HepG2 (cell line): ENCODE results near the gene ZNF581. TPM values are rescaled to one million over a fixed set of nuclear protein-coding genes. Genes with fewer than 3 reads are reported as not detected.

Experiments
- CSRNP2 ChIP-seq: sonication (generic); formaldehyde crosslinking; conservative IDR thresholded peaks from 2 replicates; pipeline ENCODE4 v1.8.0; 2022; ENCODE audit warnings: low read depth, missing genetic modification reagents
- HIVEP1 ChIP-seq: sonication (generic); formaldehyde crosslinking; IDR thresholded peaks from 2 replicates; pipeline ENCODE4 v1.4.0; 2020; ENCODE audit warnings: mild to moderate bottlenecking, missing genetic modification reagents
- MAFF ChIP-seq: IDR thresholded peaks from 2 replicates; pipeline ENCODE4 v1.6.1; 2011; ENCODE audit warnings: low read depth, low read length, improper control_type of control experiment
- NR2F6 ChIP-seq, 2 experiments: IDR thresholded peaks; 2 replicates each; pipeline ENCODE4 v1.6.1; 2016; ENCODE audit warnings: antibody characterized with exemption in 1 of 2, mild to moderate bottlenecking in 1 of 2
- POLR2G ChIP-seq: fragments of 200-400 bp; formaldehyde crosslinking; IDR thresholded peaks from 2 replicates; pipeline ENCODE4 v1.6.1; 2018; ENCODE audit warnings: mild to moderate bottlenecking, low read depth, low read length, moderate library complexity
- RFXAP ChIP-seq: sonication (generic); formaldehyde crosslinking; IDR thresholded peaks from 2 replicates; pipeline ENCODE4 v1.4.0; 2020; ENCODE audit warnings: missing genetic modification reagents, borderline replicate concordance
- TFE3 ChIP-seq: IDR thresholded peaks from 2 replicates; pipeline ENCODE4 v1.6.1; 2016
- ZNF335 ChIP-seq: sonication (generic); formaldehyde crosslinking; IDR thresholded peaks from 2 replicates; pipeline ENCODE4 v1.4.0; 2020; ENCODE audit warnings: missing genetic modification reagents
- ZNF501 ChIP-seq: sonication (generic); formaldehyde crosslinking; IDR thresholded peaks from 2 replicates; pipeline ENCODE4 v1.5.1; 2020; ENCODE audit warnings: mild to moderate bottlenecking, moderate library complexity, missing genetic modification reagents
- ZNF614 ChIP-seq: IDR thresholded peaks from 2 replicates; pipeline ENCODE4 v1.6.1; 2018; ENCODE audit warnings: missing biosample characterization, missing genetic modification reagents, inconsistent platforms, borderline replicate concordance
- polyA plus RNA-seq, 8 experiments: library from polyadenylated mRNA; depleted of rRNA in 3 of 8; stranded (reverse) in 7 of 8; unstranded in 1 of 8; fragments of >200 nt; fragmentation: Illumina TruSeq in 4 of 8; extraction: Trizol in 4 of 8; gene quantifications; 2 replicates each; pipeline versions ENCODE4 v1.2.1 to v1.2.3, GENCODE V29; 2011 to 2016; ENCODE audit warnings: low read depth in 4 of 8, missing spikeins in 1 of 8, mixed read lengths in 1 of 8; ENCODE audit not compliant: insufficient read depth in 1 of 8
- total RNA-seq, 5 experiments: library from RNA; depleted of rRNA; stranded (reverse); fragments of >200 nt; fragmentation: Illumina TruSeq; extraction: Trizol; gene quantifications; 2 replicates each; pipeline ENCODE4 v1.2.3, GENCODE V29; 2016; ENCODE audit warnings: low read depth in 1 of 5
- TF ChIP-seq, protein P1 (sequence below): IDR thresholded peaks from 2 replicates; pipeline ENCODE4 v1.4.0; 2020; ENCODE audit warnings: mild to moderate bottlenecking, missing genetic modification reagents
- TF ChIP-seq, protein P2 (sequence below): sonication (generic); formaldehyde crosslinking; IDR thresholded peaks from 2 replicates; pipeline ENCODE4 v1.9.0; 2022; ENCODE audit warnings: missing genetic modification reagents, mild to moderate bottlenecking, borderline replicate concordance
- TF ChIP-seq, protein P3 (sequence below): fragments of 450-650 bp; IDR thresholded peaks from 2 replicates; pipeline ENCODE4 v1.6.1; 2016

The ZNF581 gene
- total and polyA plus RNA-seq, 2 of the 13 experiments (the other 11 are each of a cell fraction or from before 2014, with no cell fraction given) = 19.6 to 49.5 TPM

DNA sequence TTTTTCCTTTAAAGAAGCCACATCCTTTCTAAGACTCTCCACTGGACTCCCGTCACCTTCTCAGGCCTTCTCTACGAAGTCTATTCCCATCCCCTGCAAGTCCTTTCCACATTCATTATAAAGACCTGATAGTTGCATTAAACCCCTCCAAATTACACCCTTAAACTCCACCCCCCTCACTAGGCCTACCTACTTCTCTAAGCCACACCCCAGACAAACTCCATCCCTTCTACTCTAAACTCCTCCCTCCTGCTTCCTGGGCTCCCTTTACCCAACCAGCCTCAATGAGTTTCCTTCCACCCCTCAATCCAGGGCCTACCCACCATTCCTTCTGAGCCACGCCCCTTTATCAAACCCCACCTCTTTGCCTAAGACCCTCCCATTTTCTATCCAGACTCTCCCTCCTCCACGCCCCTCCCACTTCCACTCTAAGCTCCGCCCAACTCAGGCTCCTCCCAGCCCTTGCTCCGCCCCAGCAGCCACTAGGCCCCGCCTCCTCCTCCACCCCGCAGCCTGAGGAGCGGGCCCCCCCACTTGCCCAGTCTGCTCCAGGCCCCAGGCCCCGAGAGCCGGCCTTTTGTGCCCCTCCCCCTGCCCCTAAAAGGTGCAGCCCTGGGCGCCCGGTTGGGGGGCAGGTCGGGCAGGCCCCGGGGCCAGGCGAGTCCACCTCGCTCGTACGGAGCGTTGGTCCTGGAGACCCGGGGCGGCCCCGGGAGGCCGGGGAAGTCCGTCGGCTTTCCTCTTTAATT lies 44.6 kb upstream of the ZNF581 start (continued):
- TF ChIP-seq CSRNP2 (CRISPR knock-in tag) = no peak
- TF ChIP-seq, protein P1, sequence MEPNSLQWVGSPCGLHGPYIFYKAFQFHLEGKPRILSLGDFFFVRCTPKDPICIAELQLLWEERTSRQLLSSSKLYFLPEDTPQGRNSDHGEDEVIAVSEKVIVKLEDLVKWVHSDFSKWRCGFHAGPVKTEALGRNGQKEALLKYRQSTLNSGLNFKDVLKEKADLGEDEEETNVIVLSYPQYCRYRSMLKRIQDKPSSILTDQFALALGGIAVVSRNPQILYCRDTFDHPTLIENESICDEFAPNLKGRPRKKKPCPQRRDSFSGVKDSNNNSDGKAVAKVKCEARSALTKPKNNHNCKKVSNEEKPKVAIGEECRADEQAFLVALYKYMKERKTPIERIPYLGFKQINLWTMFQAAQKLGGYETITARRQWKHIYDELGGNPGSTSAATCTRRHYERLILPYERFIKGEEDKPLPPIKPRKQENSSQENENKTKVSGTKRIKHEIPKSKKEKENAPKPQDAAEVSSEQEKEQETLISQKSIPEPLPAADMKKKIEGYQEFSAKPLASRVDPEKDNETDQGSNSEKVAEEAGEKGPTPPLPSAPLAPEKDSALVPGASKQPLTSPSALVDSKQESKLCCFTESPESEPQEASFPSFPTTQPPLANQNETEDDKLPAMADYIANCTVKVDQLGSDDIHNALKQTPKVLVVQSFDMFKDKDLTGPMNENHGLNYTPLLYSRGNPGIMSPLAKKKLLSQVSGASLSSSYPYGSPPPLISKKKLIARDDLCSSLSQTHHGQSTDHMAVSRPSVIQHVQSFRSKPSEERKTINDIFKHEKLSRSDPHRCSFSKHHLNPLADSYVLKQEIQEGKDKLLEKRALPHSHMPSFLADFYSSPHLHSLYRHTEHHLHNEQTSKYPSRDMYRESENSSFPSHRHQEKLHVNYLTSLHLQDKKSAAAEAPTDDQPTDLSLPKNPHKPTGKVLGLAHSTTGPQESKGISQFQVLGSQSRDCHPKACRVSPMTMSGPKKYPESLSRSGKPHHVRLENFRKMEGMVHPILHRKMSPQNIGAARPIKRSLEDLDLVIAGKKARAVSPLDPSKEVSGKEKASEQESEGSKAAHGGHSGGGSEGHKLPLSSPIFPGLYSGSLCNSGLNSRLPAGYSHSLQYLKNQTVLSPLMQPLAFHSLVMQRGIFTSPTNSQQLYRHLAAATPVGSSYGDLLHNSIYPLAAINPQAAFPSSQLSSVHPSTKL (CRISPR knock-in tag) = peak; percentile 29; the same call in 1 of the 2 replicates
- no peak; the same call in 1 of the 2 replicates for TF ChIP-seq ZNF614 (CRISPR knock-in tag)
- peak; percentile 42; the same call in 1 of the 2 replicates for TF ChIP-seq HIVEP1
- no peak for TF ChIP-seq NR2F6 (IDR thresholded peaks at IDR 0.05)
- TF ChIP-seq NR2F6 (CRISPR knock-in tag; IDR thresholded peaks at IDR 0.05) = peak; percentile 7; the same call in 1 of the 2 replicates
- TF ChIP-seq RFXAP = peak; percentile 66; the same call in 1 of the 2 replicates
- TF ChIP-seq, protein P2, sequence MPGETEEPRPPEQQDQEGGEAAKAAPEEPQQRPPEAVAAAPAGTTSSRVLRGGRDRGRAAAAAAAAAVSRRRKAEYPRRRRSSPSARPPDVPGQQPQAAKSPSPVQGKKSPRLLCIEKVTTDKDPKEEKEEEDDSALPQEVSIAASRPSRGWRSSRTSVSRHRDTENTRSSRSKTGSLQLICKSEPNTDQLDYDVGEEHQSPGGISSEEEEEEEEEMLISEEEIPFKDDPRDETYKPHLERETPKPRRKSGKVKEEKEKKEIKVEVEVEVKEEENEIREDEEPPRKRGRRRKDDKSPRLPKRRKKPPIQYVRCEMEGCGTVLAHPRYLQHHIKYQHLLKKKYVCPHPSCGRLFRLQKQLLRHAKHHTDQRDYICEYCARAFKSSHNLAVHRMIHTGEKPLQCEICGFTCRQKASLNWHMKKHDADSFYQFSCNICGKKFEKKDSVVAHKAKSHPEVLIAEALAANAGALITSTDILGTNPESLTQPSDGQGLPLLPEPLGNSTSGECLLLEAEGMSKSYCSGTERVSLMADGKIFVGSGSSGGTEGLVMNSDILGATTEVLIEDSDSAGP = peak; percentile 97
- TF ChIP-seq POLR2G = 0 out of 2 replicates have a peak, but pooled peaks have one; percentile 58
- TF ChIP-seq, protein P3, sequence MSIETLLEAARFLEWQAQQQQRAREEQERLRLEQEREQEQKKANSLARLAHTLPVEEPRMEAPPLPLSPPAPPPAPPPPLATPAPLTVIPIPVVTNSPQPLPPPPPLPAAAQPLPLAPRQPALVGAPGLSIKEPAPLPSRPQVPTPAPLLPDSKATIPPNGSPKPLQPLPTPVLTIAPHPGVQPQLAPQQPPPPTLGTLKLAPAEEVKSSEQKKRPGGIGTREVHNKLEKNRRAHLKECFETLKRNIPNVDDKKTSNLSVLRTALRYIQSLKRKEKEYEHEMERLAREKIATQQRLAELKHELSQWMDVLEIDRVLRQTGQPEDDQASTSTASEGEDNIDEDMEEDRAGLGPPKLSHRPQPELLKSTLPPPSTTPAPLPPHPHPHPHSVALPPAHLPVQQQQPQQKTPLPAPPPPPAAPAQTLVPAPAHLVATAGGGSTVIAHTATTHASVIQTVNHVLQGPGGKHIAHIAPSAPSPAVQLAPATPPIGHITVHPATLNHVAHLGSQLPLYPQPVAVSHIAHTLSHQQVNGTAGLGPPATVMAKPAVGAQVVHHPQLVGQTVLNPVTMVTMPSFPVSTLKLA = 0 out of 2 replicates have a peak, but pooled peaks have one; percentile 21
- TF ChIP-seq ZNF335 (CRISPR knock-in tag) = peak; percentile 42; the same call in 1 of the 2 replicates
- TF ChIP-seq ZNF501 = peak; percentile 59; the same call in 1 of the 2 replicates
- peak; percentile 24; the same call in 1 of the 2 replicates for TF ChIP-seq TFE3 (CRISPR knock-in tag)
- TF ChIP-seq MAFF = no peak
